GM19035 (cell line): Measurements from ENCODE around the gene NUP54.

Experiments used
- ATAC-seq: cut with Tn5 transposase; IDR thresholded peaks from one replicate; pipeline ENCODE4 v1.9.1; 2021; ENCODE audit not compliant: unreplicated experiment

The NUP54 gene

DNA sequence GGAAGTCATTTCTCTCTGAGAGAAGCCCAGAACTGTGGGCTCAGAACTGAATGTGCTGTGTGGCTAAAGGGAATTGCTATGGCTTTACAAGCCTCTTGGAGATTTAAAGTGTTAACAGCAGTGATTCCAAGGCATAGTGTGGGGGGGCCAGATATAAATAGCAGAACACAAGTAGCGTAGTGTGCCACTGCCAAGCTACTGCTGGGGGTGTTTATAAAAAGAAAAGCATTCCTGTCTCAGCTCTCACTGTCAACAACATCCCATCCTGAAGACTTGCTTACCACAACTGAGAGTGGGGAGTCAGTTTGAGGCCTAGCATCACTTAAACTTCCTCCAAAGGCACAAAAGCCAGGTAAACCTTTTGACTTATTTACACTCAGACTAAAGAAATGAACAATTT is 73.7 kb downstream of the NUP54 start, which contains the start of gene ART3:
TSS of gene ART3 (plus strand) at position 242 of the 400 bp plus-strand sequence. CDS start 1,181 bp downstream, outside the sequence.
- ATAC-seq, result no peak

DNA sequence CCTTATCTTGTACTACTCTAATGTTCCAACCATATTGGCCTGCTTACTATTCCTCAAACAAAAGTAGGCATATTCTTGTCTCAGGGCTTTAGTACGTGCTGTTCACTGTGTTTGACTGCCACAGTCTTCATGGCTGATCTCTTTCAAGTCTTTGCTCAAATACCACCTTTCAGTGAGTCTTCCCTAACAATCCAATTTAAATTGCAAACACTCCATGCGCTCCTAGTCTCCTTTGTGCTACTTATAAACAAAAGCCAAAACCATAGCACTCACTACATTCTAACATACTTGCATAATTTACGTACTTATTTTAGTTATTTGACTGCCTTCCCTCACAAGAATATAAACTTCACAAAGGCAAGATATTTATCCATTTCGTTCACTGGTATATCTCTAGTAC is 75.4 kb downstream of the NUP54 start:
- no peak for ATAC-seq

DNA sequence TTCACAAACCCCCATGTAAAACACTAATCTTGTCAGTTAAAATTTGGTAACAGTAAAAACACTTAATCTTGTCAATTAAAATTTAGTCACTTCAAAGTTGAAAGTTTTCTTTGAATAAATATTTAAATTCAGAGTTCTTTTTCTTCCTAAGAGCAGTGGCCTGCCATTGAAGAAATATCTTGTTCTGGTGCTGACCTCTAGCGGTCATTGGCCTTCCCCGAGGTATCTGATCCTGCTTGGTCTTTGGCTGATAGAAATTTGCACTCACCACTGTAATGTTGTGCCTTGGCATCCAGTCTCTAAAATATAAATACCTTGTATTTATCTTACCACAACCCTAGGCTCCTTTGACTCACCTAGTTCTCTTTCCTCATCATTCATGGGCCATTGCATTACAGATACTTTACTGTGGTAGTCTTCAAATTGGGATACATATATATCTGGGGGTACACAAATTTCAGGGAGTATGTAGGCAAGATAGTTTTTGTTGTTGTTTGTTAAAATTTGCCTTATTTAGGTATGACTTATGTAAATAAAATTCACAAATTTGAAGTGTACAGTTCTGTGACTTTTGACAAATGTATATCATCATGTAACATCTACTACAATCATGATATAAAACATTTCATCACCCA is 80.4 kb downstream of the NUP54 start:
- no peak for ATAC-seq

DNA sequence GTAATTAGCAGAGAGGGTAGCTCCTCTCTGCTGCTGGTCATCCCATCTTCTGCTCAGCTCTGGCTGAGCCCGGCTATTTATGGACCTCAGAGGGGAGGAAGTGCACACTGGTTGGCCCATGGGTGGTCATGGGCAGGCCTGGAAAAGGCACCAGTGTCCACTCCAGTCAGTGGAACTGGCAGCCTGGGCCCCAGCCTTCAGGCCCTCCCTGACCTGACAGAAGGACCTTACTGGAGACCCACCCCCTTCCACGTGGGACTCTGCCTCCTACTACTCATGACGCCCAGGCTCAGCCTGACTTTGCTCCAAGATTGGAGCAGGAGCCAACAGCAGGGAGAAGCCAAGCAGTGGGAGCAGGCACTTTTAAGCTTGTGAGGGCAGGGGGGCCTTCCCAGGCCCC is 81.7 kb downstream of the NUP54 start:
- no peak for ATAC-seq
